ENCODE results near the gene ANKRD28.

DNA sequence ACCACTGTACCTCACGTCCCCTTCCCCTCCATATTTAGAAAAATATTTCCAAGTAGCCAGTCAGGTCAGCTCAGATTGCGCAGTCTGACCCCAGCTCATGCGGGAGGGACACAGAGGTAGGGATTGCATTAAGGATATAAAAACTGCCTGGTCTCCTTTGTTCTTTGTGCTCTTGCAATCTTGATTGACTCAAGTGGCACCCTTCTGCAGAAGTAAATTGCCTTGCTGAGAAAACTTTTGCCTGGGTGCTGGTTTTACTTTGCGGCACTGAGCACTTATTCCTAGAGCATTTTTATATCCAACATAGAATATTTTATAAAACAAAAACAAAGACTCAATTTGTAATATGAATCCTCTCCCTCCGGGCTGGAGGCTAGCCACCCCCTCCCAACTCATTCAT, 141.4 kb downstream of the ANKRD28 start:
- TF ChIP-seq POLR2AphosphoS5 (IDR thresholded peaks at IDR 0.05; ENCODE audit: borderline replicate concordance, low read depth, low read length) (no peak), EZH2 (IDR thresholded peaks at IDR 0.05) (no peak), FOXP2 (optimal IDR thresholded peaks at IDR 0.05; ENCODE audit: control extremely low read depth, extremely low read length, insufficient read depth) (no peak)

All from SK-N-MC (cell line).